Fibroblast of villous mesenchyme (primary cell): Measurements from ENCODE around the gene USP32. TPM values are rescaled to one million over a fixed set of nuclear protein-coding genes. Genes with fewer than 3 reads are reported as not detected.

ENCODE experiments used
- DNase-seq: peaks from one replicate; pipeline ENCODE4 v3.0.0-alpha.2; 2010; ENCODE audit warnings: low read depth
- H3K4me3 ChIP-seq: 2 replicates; pipeline ENCODE4 v1.5.1; 2011; ENCODE audit warnings: low read depth, mild to moderate bottlenecking, low read length
- total RNA-seq: library from RNA; depleted of rRNA; stranded (reverse); fragments of >200 nt; gene quantifications from 2 replicates; pipeline ENCODE4 v1.2.3, GENCODE V29; 2012
- TF ChIP-seq, protein P1 (sequence below): IDR thresholded peaks from 2 replicates; pipeline ENCODE4 v1.5.1; 2012; ENCODE audit warnings: low read depth, mild to moderate bottlenecking, low read length; ENCODE audit not compliant: insufficient read depth

Gene USP32
- total RNA-seq, 1 donor = 95.4 TPM

DNA sequence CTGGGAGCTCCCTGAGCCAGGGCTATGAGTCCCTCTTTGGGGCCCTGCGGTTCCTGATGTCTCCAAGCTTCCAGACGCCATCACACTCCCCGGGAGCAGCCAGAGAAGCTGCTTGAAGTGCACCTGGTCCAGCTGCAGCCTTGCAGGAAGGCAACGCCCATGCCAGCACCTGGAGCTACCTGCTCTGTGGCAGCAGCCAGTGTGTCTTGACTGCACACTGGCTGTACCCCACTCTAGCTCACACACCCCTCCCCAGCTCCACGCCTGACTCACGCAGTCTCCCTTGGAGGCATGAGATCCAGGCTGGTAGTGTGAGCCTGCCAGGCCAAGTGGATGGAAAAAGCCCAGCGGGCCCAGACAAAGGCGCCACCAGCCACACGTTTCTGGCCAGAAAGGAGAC, 63.3 kb downstream of the USP32 start:
- no peak for DNase-seq
- H3K4me3 ChIP-seq = no peak overlapping the region
- TF ChIP-seq, protein P1, sequence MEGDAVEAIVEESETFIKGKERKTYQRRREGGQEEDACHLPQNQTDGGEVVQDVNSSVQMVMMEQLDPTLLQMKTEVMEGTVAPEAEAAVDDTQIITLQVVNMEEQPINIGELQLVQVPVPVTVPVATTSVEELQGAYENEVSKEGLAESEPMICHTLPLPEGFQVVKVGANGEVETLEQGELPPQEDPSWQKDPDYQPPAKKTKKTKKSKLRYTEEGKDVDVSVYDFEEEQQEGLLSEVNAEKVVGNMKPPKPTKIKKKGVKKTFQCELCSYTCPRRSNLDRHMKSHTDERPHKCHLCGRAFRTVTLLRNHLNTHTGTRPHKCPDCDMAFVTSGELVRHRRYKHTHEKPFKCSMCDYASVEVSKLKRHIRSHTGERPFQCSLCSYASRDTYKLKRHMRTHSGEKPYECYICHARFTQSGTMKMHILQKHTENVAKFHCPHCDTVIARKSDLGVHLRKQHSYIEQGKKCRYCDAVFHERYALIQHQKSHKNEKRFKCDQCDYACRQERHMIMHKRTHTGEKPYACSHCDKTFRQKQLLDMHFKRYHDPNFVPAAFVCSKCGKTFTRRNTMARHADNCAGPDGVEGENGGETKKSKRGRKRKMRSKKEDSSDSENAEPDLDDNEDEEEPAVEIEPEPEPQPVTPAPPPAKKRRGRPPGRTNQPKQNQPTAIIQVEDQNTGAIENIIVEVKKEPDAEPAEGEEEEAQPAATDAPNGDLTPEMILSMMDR = no peak

DNA sequence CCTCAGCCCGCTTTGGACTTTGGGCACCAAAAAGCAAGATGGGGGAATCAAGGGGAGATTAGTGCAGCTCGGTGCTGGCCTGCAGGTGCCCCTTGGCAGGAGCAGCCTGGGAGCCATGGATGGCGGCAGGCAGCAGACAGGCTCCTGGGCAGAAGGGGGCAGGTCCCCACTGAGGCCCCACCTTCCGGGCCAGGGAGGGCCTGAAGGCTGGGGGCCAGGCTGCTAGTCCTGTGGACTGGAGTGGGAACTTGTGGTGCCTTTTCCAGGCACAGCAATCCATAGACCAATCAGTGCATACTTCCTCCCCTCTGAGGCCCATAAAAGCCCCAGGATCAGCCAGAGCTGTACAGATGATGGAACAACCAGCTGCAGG, 64.0 kb downstream of the USP32 start:
- H3K4me3 ChIP-seq = no peak overlapping the region
- TF ChIP-seq, protein P1 = no peak
- no peak for DNase-seq

DNA sequence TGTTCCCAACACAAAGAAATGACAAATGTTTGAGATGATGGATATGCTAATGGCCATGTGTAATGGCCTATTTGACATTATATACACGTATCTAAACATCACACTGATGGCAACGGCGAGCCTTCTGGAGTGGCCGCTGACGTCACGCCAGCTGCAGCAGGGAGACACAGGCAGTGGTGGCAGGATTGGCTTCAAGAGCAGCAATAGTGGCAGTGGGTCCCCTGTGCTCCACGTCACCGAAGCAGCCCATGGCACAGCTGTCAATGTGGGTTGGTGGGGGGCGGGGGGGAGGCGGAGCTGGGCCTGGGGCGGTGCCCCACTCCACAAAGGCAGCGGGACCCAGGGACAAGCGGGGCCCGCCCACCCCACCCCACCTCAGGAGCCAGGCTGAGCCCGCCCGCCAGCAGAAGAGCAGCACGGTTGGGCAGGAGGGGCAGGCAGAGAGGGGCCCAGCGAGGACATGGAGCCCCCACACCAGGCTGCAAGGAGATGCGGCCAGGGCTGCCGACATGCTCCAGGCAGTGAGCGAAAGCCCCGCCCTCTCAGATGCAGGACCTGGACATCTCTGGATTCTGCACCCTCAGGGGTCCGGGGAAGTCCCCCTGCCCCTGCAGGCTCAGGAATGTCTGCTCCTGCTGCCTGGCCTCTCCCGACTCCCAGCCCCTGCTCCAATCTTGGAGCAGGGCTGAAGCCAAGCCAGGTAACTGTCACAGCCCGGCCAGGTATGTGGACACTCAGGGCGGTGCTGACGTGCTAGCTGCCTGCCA, 64.6 kb downstream of the USP32 start:
- TF ChIP-seq, protein P1 = no peak
- no peak for DNase-seq
- no peak overlapping the region for H3K4me3 ChIP-seq

DNA sequence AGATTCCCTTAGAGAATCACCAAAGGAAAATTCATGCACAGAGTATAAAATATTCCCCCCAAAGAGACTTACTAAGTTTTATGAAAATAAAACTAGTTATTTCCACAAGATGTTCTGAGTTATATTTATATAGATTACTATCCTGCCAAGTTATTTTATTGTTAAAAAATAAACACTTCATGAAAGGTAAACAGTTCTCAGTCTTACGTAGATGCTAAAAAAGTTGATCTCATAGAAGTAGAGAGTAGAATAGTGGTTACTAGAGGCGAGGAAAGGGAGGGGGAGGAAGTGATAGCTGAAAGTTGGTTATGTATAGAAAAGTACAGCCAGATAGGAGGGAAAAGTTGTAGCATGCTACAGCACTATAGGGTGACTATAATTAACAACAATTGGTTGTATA, 65.2 kb downstream of the USP32 start:
- no peak for DNase-seq
- TF ChIP-seq, protein P1 = no peak
- H3K4me3 ChIP-seq = no peak overlapping the region

DNA sequence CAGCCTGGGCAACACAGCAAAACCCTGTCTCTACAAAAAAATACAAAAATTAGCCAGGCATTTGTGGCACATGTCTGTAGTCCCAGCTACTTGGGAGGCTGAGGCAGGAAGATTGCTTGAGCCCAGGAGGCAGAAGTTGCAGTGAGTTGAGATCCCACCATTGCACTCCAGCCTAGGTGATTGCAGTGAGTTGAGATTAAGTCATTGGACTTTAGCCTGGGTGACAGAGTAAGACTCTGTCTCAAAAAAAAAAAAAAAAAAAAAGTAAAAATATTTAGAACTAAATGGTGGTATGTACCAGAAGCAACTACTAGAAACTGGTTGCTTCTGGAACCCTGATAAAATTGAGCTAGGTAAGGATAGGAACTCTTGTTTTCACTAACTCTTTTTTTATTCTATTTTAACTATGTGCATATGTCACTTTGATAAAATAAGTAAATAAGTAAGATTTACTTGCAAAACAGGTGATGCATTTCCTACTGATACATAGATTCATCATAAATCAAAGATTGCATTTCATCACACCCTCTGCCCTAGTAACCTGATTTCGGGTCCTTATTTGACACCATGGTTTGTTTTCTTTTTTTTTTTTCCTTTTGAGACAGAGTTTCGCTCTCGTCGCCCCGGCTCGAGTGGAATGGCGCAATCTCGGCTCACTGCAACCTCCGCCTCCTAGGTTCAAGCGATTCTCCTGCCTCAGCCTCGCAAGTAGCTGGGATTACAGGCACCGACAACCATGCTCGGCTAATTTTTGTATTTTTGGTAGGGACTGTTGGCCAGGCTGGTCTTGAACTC, 66.0 kb downstream of the USP32 start:
- no peak for DNase-seq
- H3K4me3 ChIP-seq = no peak overlapping the region
- TF ChIP-seq, protein P1 = no peak

DNA sequence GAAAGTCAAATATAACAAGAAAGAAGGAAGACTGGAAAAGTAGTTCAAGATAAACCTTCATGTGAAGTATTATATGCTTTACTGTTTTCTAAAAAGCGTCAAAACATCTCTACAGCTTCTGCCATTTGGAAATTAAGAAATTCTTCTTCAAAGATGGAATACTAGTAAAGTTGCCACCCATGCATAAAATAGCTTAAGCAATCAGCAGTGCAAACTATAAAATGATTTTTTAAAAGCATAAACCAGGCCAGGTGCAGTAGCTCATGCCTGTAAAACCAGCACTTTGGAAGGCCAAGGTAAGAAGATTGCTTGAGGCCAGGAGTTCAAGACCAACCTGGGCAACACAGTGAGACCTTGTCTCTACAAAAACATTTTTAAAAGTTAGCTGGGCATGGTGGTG, 68.2 kb downstream of the USP32 start:
- no peak for DNase-seq
- TF ChIP-seq, protein P1 = no peak
- H3K4me3 ChIP-seq = no peak overlapping the region

DNA sequence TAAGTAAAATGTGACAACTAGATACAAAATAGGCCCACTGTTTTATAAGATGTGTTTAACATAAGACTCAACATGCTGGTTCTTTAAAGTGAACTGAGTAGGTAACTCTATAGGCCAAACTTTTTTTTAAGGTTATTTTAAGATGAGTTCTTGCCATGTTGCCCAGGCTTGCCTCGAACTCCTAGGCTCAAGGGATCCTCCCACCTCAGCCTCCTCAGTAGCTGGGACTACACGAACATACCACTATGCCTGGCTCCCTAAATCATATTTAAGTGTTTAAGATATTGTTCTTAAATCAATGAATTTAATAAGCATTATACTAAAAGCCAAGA, 69.9 kb downstream of the USP32 start:
- no peak for DNase-seq

More for the DNA sequence above, 69.9 kb downstream of the USP32 start:
- H3K4me3 ChIP-seq = no peak overlapping the region
- TF ChIP-seq, protein P1 = no peak
